MM.1S (cell line): Measurements from ENCODE around the gene CABLES2.

ENCODE experiments used
- EZH2 ChIP-seq: fragments of 300-600 bp; sonication (generic); optimal IDR thresholded peaks from 2 replicates; pipeline ENCODE3; 2017; ENCODE audit warnings: low read depth, mild to moderate bottlenecking, antibody characterized with exemption, low read length, mixed read lengths
- EZH2phosphoT487 ChIP-seq: fragments of 300-600 bp; sonication (generic); IDR thresholded peaks from 2 replicates; pipeline ENCODE4 v1.6.1; 2018; ENCODE audit warnings: antibody characterized with exemption, low read length
- TF ChIP-seq, protein P1 (sequence below): fragments of 300-600 bp; sonication (generic); IDR thresholded peaks from 2 replicates; pipeline ENCODE4 v1.5.1; 2016; ENCODE audit warnings: antibody characterized with exemption, low read length, mixed read lengths

DNA sequence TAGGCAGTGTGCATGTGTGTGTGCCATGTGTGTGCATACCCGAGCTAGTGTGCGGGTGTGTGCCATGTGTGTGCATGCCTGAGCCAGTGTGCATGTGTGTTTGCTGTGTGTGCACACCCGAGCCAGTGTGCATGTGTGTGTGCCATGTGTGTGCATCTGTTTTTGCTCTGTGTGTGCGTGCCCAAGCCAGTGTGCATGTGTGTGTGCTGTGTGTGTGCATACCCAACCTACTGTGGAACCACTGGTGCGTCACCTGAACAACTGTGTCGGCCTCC lies 14.6 kb upstream of the CABLES2 start:
- TF ChIP-seq, protein P1, sequence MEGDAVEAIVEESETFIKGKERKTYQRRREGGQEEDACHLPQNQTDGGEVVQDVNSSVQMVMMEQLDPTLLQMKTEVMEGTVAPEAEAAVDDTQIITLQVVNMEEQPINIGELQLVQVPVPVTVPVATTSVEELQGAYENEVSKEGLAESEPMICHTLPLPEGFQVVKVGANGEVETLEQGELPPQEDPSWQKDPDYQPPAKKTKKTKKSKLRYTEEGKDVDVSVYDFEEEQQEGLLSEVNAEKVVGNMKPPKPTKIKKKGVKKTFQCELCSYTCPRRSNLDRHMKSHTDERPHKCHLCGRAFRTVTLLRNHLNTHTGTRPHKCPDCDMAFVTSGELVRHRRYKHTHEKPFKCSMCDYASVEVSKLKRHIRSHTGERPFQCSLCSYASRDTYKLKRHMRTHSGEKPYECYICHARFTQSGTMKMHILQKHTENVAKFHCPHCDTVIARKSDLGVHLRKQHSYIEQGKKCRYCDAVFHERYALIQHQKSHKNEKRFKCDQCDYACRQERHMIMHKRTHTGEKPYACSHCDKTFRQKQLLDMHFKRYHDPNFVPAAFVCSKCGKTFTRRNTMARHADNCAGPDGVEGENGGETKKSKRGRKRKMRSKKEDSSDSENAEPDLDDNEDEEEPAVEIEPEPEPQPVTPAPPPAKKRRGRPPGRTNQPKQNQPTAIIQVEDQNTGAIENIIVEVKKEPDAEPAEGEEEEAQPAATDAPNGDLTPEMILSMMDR = no peak
- TF ChIP-seq EZH2 (no peak), EZH2phosphoT487 (no peak)
